CD4-positive, alpha-beta T cell treated with Interleukin-6 for 4 hours (primary cell): ENCODE measurements around the gene RNF217.
"Not testable (repeated sequence)": the region's sequence is repeated elsewhere in the genome, so short reads cannot be mapped to it uniquely, and the experiment has no call there.

Source experiments
- DNase-seq: peaks from one replicate; pipeline ENCODE4 v3.0.0-alpha.2; 2020; ENCODE audit warnings: mixed read lengths

The RNF217 gene

GRCh38 chr6:125102891-125103290, 140.7 kb downstream of the RNF217 start:
- DNase-seq, result no peak

- DNase-seq, result no peak
These were observed 142.2 kb downstream of the RNF217 start for GRCh38 chr6:125104425-125104824.

GRCh38 chr6:125107048-125107447, 144.8 kb downstream of the RNF217 start:
- DNase-seq, result no peak

- no peak for DNase-seq
These were observed 145.7 kb downstream of the RNF217 start for GRCh38 chr6:125107896-125108295.

- DNase-seq, result no peak
These were observed 147.8 kb downstream of the RNF217 start for GRCh38 chr6:125110056-125110455.

- DNase-seq, result no peak
These were observed 149.2 kb downstream of the RNF217 start for GRCh38 chr6:125111219-125111983.

- no peak for DNase-seq
These were observed 150.7 kb downstream of the RNF217 start for GRCh38 chr6:125112934-125113333.

- peak; percentile 50 for DNase-seq
These were observed 152.1 kb downstream of the RNF217 start for GRCh38 chr6:125114248-125114858.

- DNase-seq, result no peak
These were observed 153.9 kb downstream of the RNF217 start for GRCh38 chr6:125116170-125116569.

- no peak for DNase-seq
These were observed 154.5 kb downstream of the RNF217 start for GRCh38 chr6:125116710-125117109.

GRCh38 chr6:125117818-125118217, 155.6 kb downstream of the RNF217 start:
- no peak for DNase-seq

GRCh38 chr6:125120054-125120590, 157.9 kb downstream of the RNF217 start:
- DNase-seq, result no peak

- no peak for DNase-seq
These were observed 159.7 kb downstream of the RNF217 start for GRCh38 chr6:125121894-125122293.

- no peak for DNase-seq
These were observed 160.8 kb downstream of the RNF217 start for GRCh38 chr6:125123051-125123450.

GRCh38 chr6:125123468-125124048, 161.3 kb downstream of the RNF217 start:
- no peak for DNase-seq

GRCh38 chr6:125124049-125124669, 161.9 kb downstream of the RNF217 start:
- no peak for DNase-seq

GRCh38 chr6:125125856-125126255, 163.6 kb downstream of the RNF217 start:
- DNase-seq, result not testable (repeated sequence)

- no peak for DNase-seq
These were observed 167.1 kb downstream of the RNF217 start for GRCh38 chr6:125129354-125129753.

- DNase-seq, result no peak
These were observed 169.8 kb downstream of the RNF217 start for GRCh38 chr6:125132058-125132457.

- no peak for DNase-seq
These were observed 174.1 kb downstream of the RNF217 start for GRCh38 chr6:125136378-125136777.

- no peak for DNase-seq
These were observed 175.8 kb downstream of the RNF217 start for GRCh38 chr6:125138083-125138482.

- DNase-seq, result no peak
These were observed 178.6 kb downstream of the RNF217 start for GRCh38 chr6:125140808-125141207.
